Stimulated activated CD8-positive, alpha-beta memory T cell treated with anti-CD3 and anti-CD28 coated beads, Interleukin-7, amount 100 ng/mL, for 4 hours (primary cell): ENCODE results near the gene SPESP1.
"Not testable (repeated sequence)": the region's sequence is repeated elsewhere in the genome, so short reads cannot be mapped to it uniquely, and the experiment has no call there.

Source experiments
- DNase-seq, 2 donors: peaks; one replicate each; pipeline ENCODE4 v3.0.0-alpha.2; 2020; ENCODE audit warnings: low read depth in 2 of 2

The SPESP1 gene

GRCh38 chr15:68963719-68964118, 33.4 kb downstream of the SPESP1 start:
- not testable (repeated sequence) for DNase-seq

- DNase-seq, result no peak
Measured at GRCh38 chr15:68966996-68967395, 36.7 kb downstream of the SPESP1 start.

- DNase-seq, result no peak
Measured at GRCh38 chr15:68967948-68968347, 37.6 kb downstream of the SPESP1 start.

GRCh38 chr15:68969298-68969697, 39.0 kb downstream of the SPESP1 start:
- no peak for DNase-seq

GRCh38 chr15:68972201-68973065, 42.1 kb downstream of the SPESP1 start:
- no peak for DNase-seq

- DNase-seq, result not testable (repeated sequence)
Measured at GRCh38 chr15:68975651-68976160, 45.4 kb downstream of the SPESP1 start.

GRCh38 chr15:68977426-68977825, 47.1 kb downstream of the SPESP1 start:
- not testable (repeated sequence) for DNase-seq

- no peak for DNase-seq
Measured at GRCh38 chr15:68979006-68979405, 48.7 kb downstream of the SPESP1 start.

- DNase-seq, result no peak
Measured at GRCh38 chr15:68979816-68980215, 49.5 kb downstream of the SPESP1 start.

GRCh38 chr15:68980786-68981185, 50.5 kb downstream of the SPESP1 start:
- DNase-seq, result no peak

GRCh38 chr15:68981941-68982340, 51.6 kb downstream of the SPESP1 start:
- no peak for DNase-seq

GRCh38 chr15:68982976-68983563, 52.7 kb downstream of the SPESP1 start:
- DNase-seq, result no peak

GRCh38 chr15:68983961-68984481, 53.7 kb downstream of the SPESP1 start:
- no peak for DNase-seq

- no peak for DNase-seq
Measured at GRCh38 chr15:68984586-68984985, 54.3 kb downstream of the SPESP1 start.

- DNase-seq, result no peak
Measured at GRCh38 chr15:68985361-68985891, 55.1 kb downstream of the SPESP1 start.

GRCh38 chr15:68986322-68986721, 56.0 kb downstream of the SPESP1 start:
- no peak for DNase-seq

- DNase-seq, result no peak
Measured at GRCh38 chr15:68987120-68987519, 56.8 kb downstream of the SPESP1 start.

GRCh38 chr15:68987676-68988075, 57.4 kb downstream of the SPESP1 start:
- DNase-seq, result no peak

- no peak for DNase-seq
Measured at GRCh38 chr15:68989541-68990230, 59.4 kb downstream of the SPESP1 start.

GRCh38 chr15:68990231-68990991, 60.1 kb downstream of the SPESP1 start:
- DNase-seq, result no peak

- DNase-seq, result no peak
Measured at GRCh38 chr15:68990992-68991500, 60.7 kb downstream of the SPESP1 start.
